Amygdala (tissue), 56 donors: Measurements from ENCODE around the gene BDH2.

ENCODE experiments used
- DNase-seq, 56 donors: peaks; one replicate each; lab custom pipeline; 2025; lab: John Stamatoyannopoulos, UW

The BDH2 gene

GRCh38 chr4:103030791-103031190 is 68.8 kb downstream of the BDH2 start:
- no peak for DNase-seq

- DNase-seq: no peak
Observed at GRCh38 chr4:103029300-103029699, 70.3 kb downstream of the BDH2 start.
